Measurements from ENCODE around the gene FERMT2.

Gene FERMT2

DNA sequence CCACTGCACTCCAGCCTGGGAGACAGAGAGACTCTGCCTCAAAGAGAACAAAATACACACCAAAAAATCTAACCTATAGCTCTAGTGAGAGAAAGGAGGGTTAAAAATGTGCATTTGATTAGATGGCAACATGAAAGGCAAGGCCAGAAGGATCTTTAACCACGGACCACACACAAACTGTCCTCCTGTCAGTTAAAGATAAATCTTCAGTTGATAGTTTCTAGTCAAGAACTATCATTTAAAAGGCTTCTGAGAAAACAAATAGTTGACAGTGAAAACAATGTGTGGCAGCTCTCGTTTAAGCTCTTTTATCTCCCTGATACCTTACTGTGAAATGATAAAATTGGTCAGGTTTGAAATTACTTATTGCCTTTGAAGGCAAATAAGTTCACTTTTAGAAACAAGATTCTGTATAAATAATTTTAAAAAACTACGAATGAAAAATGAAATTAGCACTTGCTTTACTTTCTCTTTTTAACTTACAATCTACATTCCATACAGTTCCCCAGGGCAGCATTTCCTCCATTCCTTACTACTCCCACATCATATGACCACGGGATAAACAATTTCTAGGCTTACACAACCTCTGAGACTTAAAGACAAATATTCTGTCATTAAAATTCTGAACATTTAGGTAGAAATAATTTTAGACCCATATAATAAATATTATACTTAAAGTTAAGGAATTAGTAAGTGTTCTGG is 88.1 kb downstream of the FERMT2 start:
- DNase-seq (ENCODE audit: low read depth in 2 of 2): no peak

- DNase-seq (ENCODE audit: low read depth in 2 of 2): no peak
Observed at GRCh38 chr14:52861403-52861802, 89.4 kb downstream of the FERMT2 start.

DNA sequence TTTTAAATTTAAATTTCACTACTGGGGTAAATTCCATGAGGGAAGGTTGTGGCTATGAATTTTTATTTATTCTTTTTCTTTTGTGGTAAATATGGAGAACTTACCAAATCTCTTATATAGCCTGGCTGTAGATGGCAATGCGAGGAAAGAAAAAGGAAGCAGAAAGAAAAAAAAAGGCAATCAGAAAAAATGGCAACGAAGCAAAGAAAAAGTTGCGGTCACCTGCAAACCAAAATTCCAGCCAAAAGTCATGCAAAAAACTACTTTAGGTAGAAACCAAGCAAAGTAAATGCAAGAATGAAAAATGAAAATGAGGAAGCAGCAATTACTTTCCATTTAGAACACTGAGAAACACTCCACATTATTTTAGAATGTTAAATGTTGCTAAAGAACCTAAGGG is 89.9 kb downstream of the FERMT2 start:
- DNase-seq (ENCODE audit: low read depth in 2 of 2): no peak

GRCh38 chr14:52860209-52860608 is 90.6 kb downstream of the FERMT2 start:
- DNase-seq (ENCODE audit: low read depth in 2 of 2): no peak

DNA sequence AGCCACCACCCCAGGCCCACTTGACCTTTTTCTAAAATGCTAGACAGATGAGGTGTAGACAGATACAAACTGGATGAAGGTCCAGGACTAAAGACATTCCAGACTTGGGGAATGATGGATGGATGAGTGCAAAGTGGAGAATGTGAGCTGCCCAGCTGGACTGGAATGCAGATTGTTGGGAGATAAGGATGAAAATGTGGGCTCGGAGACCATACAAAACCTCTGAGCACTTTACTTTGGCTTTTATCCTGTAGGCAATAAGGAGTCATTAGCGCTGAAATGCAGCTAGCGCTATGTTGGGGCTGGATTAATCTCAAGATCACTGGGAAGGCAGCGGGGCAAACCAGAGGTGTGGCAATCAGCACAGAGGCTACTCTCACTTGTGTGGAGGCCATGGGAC is 94.7 kb downstream of the FERMT2 start:
- no peak for DNase-seq (ENCODE audit: low read depth in 2 of 2)

- DNase-seq (ENCODE audit: low read depth in 2 of 2): no peak
Observed at GRCh38 chr14:52853522-52853854, 97.4 kb downstream of the FERMT2 start.

- no peak for DNase-seq (ENCODE audit: low read depth in 2 of 2)
Observed at GRCh38 chr14:52852810-52853521, 97.9 kb downstream of the FERMT2 start.

- DNase-seq (ENCODE audit: low read depth in 2 of 2): no peak
Observed at GRCh38 chr14:52850451-52850909, 100.4 kb downstream of the FERMT2 start.

GRCh38 chr14:52848626-52849025 is 102.2 kb downstream of the FERMT2 start:
- DNase-seq (ENCODE audit: low read depth in 2 of 2): no peak

- DNase-seq (ENCODE audit: low read depth in 2 of 2): no peak
Observed at GRCh38 chr14:52846591-52846990, 104.3 kb downstream of the FERMT2 start.

DNA sequence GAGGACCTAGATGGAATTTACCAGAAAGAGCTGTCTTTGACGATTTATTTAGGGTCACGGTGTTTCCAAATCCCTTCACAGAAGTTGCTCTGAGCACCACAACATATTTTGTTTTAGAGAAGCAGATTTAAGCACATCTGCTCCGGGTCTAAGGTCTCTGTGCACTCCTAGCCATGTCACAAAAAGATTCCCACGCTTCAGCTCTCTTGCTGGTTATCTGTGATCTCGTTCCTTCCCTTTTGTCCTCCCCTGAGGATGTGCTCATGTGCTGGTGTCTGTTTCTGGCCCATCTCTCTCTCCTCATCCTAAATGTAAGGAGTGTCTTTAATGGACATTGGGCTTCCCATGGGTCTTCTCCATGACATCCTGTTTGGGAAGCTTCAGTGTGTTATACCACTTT is 105.8 kb downstream of the FERMT2 start:
- no peak for DNase-seq (ENCODE audit: low read depth in 2 of 2)

- no peak for DNase-seq (ENCODE audit: low read depth in 2 of 2)
Observed at GRCh38 chr14:52844262-52845060, 106.4 kb downstream of the FERMT2 start.

DNA sequence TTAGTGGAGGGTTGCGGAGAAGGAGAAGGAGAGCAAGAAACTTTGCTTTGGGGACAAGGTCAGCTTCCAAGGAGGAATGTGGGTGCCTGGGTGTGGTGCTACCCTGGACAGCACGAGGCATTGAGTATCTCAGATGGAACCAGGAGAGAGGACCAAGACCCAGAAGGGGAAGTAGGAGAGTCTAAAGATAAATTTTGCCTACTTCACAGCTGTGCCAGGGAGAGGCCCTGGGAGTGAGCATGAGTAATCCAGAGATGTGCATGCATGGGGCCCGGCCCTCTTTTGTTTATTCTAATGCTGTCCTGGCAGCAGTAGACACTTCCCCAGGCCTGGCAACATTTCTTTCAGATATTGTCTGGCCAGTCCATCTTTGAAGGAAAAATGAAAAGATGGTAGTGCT is 110.0 kb downstream of the FERMT2 start:
- DNase-seq (ENCODE audit: low read depth in 2 of 2): no peak

GRCh38 chr14:52837451-52837850 is 113.4 kb downstream of the FERMT2 start:
- DNase-seq (ENCODE audit: low read depth in 2 of 2): no peak

DNA sequence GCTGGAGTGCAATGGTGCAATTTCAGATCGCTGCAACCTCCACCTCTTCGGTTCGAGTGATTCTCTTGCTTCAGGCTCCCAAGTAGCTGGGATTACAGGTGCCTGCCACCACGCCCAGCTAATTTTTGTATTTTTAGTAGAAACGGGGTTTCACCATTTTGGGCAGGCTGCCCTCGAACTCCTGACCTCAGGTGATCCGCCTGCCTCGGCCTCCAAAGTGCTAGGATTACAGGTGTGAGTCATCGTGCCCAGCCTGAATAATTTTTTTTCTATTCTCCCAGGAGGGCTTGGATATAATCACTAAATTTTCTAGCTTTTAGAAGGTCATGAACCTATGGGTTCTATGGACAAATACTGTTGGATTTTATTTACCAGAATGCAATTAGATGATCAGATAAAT is 114.8 kb downstream of the FERMT2 start:
- no peak for DNase-seq (ENCODE audit: low read depth in 2 of 2)

GRCh38 chr14:52835122-52835903 is 115.5 kb downstream of the FERMT2 start:
- no peak for DNase-seq (ENCODE audit: low read depth in 2 of 2)

DNA sequence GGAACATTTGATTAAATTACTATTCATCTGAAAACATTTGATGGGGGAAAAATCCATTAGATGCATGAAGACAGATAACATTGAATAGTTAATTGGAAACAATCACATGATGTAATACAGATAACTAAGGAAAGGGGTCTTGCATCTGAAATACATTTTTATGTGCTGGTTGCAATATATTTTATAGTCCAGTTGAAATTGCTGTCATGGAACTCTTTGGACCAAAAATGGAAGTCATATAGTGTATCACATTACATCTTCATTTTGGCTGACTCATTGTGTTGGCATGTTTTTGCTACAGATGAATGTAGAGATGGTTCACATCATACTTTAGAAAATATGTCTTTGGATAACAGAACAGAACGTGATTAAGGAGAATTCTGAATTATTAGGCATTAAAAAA is 116.4 kb downstream of the FERMT2 start:
- no peak for DNase-seq (ENCODE audit: low read depth in 2 of 2)

- no peak for DNase-seq (ENCODE audit: low read depth in 2 of 2)
Observed at GRCh38 chr14:52833891-52834290, 117.0 kb downstream of the FERMT2 start.

- no peak for DNase-seq (ENCODE audit: low read depth in 2 of 2)
Observed at GRCh38 chr14:52829527-52830185, 121.2 kb downstream of the FERMT2 start.

- DNase-seq (ENCODE audit: low read depth in 2 of 2): no peak
Observed at GRCh38 chr14:52827426-52827825, 123.4 kb downstream of the FERMT2 start.

GRCh38 chr14:52825085-52825484 is 125.8 kb downstream of the FERMT2 start:
- no peak for DNase-seq (ENCODE audit: low read depth in 2 of 2)

All from stimulated activated CD4-positive, alpha-beta T cell treated with anti-CD3 and anti-CD28 coated beads, Interleukin-1b, Interleukin-23, amount 100 ng/mL, for 1 hour (primary cell).